ENCODE measurements around the gene ZNF689.
"Not testable (repeated sequence)": the region's sequence is repeated elsewhere in the genome, so short reads cannot be mapped to it uniquely, and the experiment has no call there.

ZNF689 gene

GRCh38 chr16:30637139-30637538, 26.9 kb upstream of the ZNF689 start:
- H3K36me3 ChIP-seq (ENCODE audit: control insufficient read depth, insufficient read depth, low read length); H3K27me3 ChIP-seq (replicated peaks; ENCODE audit: control insufficient read depth, insufficient read depth, low read length, poor library complexity, severe bottlenecking); H3K4me3 ChIP-seq (ENCODE audit: insufficient read depth, low read depth, low read length, poor library complexity, severe bottlenecking); H3K27ac ChIP-seq (ENCODE audit: insufficient read depth, low read length, poor library complexity, severe bottlenecking); DNase-seq; H3K9me3 ChIP-seq (ENCODE audit: control insufficient read depth, low read length): not testable (repeated sequence)
- peaks cover 14% of the 10 kb centered on the region for H3K4me1 ChIP-seq (ENCODE audit: control insufficient read depth, insufficient read depth, low read length, poor library complexity, severe bottlenecking)

GRCh38 chr16:30636599-30636998, 26.4 kb upstream of the ZNF689 start:
- H3K9me3 ChIP-seq (ENCODE audit: control insufficient read depth, low read length): no peaks in the 10 kb centered on the region
- H3K4me1 ChIP-seq (ENCODE audit: control insufficient read depth, insufficient read depth, low read length, poor library complexity, severe bottlenecking): peaks cover 14% of the 10 kb centered on the region
- DNase-seq: no peak
- no peak overlapping the region for H3K4me3 ChIP-seq (ENCODE audit: insufficient read depth, low read depth, low read length, poor library complexity, severe bottlenecking)
- H3K27me3 ChIP-seq (replicated peaks; ENCODE audit: control insufficient read depth, insufficient read depth, low read length, poor library complexity, severe bottlenecking): no peaks in the 10 kb centered on the region
- H3K36me3 ChIP-seq (ENCODE audit: control insufficient read depth, insufficient read depth, low read length): no peaks in the 10 kb centered on the region
- no peak overlapping the region for H3K27ac ChIP-seq (ENCODE audit: insufficient read depth, low read length, poor library complexity, severe bottlenecking)

GRCh38 chr16:30633526-30633925, 23.3 kb upstream of the ZNF689 start:
- Histone ChIP-seq H3K27ac (ENCODE audit: insufficient read depth, low read length, poor library complexity, severe bottlenecking) (peak overlapping the region; percentile 88), H3K4me3 (ENCODE audit: insufficient read depth, low read depth, low read length, poor library complexity, severe bottlenecking) (peak overlapping the region; percentile 53), H3K27me3 (replicated peaks; ENCODE audit: control insufficient read depth, insufficient read depth, low read length, poor library complexity, severe bottlenecking) (no peaks in the 10 kb centered on the region)

GRCh38 chr16:30632454-30632853, 22.3 kb upstream of the ZNF689 start:
- DNase-seq; H3K4me3 ChIP-seq (ENCODE audit: insufficient read depth, low read depth, low read length, poor library complexity, severe bottlenecking); H3K27me3 ChIP-seq (replicated peaks; ENCODE audit: control insufficient read depth, insufficient read depth, low read length, poor library complexity, severe bottlenecking); H3K9me3 ChIP-seq (ENCODE audit: control insufficient read depth, low read length); H3K36me3 ChIP-seq (ENCODE audit: control insufficient read depth, insufficient read depth, low read length); H3K27ac ChIP-seq (ENCODE audit: insufficient read depth, low read length, poor library complexity, severe bottlenecking): not testable (repeated sequence)
- H3K4me1 ChIP-seq (ENCODE audit: control insufficient read depth, insufficient read depth, low read length, poor library complexity, severe bottlenecking): peaks cover 18% of the 10 kb centered on the region

More at GRCh38 chr16:30633526-30633925, 23.3 kb upstream of the ZNF689 start:
- no peak for DNase-seq
- no peaks in the 10 kb centered on the region for H3K9me3 ChIP-seq (ENCODE audit: control insufficient read depth, low read length)
- H3K4me1 ChIP-seq (ENCODE audit: control insufficient read depth, insufficient read depth, low read length, poor library complexity, severe bottlenecking): peaks cover 18% of the 10 kb centered on the region
- H3K36me3 ChIP-seq (ENCODE audit: control insufficient read depth, insufficient read depth, low read length): no peaks in the 10 kb centered on the region

GRCh38 chr16:30628628-30629540, 18.7 kb upstream of the ZNF689 start:
- Histone ChIP-seq H3K4me1 (ENCODE audit: control insufficient read depth, insufficient read depth, low read length, poor library complexity, severe bottlenecking) (peaks cover 10% of the 10 kb centered on the region), H3K4me3 (ENCODE audit: insufficient read depth, low read depth, low read length, poor library complexity, severe bottlenecking) (no peak overlapping the region), H3K36me3 (ENCODE audit: control insufficient read depth, insufficient read depth, low read length) (no peaks in the 10 kb centered on the region), H3K27me3 (replicated peaks; ENCODE audit: control insufficient read depth, insufficient read depth, low read length, poor library complexity, severe bottlenecking) (no peaks in the 10 kb centered on the region), H3K27ac (ENCODE audit: insufficient read depth, low read length, poor library complexity, severe bottlenecking) (no peak overlapping the region), H3K9me3 (ENCODE audit: control insufficient read depth, low read length) (no peaks in the 10 kb centered on the region)
- peak; percentile 66 to 77 (median 66) for DNase-seq

- DNase-seq: no peak
- no peaks in the 10 kb centered on the region for H3K36me3 ChIP-seq (ENCODE audit: control insufficient read depth, insufficient read depth, low read length)
- no peak overlapping the region for H3K27ac ChIP-seq (ENCODE audit: insufficient read depth, low read length, poor library complexity, severe bottlenecking)
- H3K9me3 ChIP-seq (ENCODE audit: control insufficient read depth, low read length): no peaks in the 10 kb centered on the region
- peaks cover 4% of the 10 kb centered on the region for H3K4me1 ChIP-seq (ENCODE audit: control insufficient read depth, insufficient read depth, low read length, poor library complexity, severe bottlenecking)
- no peaks in the 10 kb centered on the region for H3K27me3 ChIP-seq (replicated peaks; ENCODE audit: control insufficient read depth, insufficient read depth, low read length, poor library complexity, severe bottlenecking)
- H3K4me3 ChIP-seq (ENCODE audit: insufficient read depth, low read depth, low read length, poor library complexity, severe bottlenecking): no peak overlapping the region
Measured at GRCh38 chr16:30626236-30626635, 16.0 kb upstream of the ZNF689 start.

GRCh38 chr16:30623536-30624283, 13.5 kb upstream of the ZNF689 start:
- Histone ChIP-seq H3K4me1 (ENCODE audit: control insufficient read depth, insufficient read depth, low read length, poor library complexity, severe bottlenecking) (peaks cover 2% of the 10 kb centered on the region), H3K9me3 (ENCODE audit: control insufficient read depth, low read length) (no peaks in the 10 kb centered on the region), H3K36me3 (ENCODE audit: control insufficient read depth, insufficient read depth, low read length) (no peaks in the 10 kb centered on the region), H3K27me3 (replicated peaks; ENCODE audit: control insufficient read depth, insufficient read depth, low read length, poor library complexity, severe bottlenecking) (no peaks in the 10 kb centered on the region), H3K27ac (ENCODE audit: insufficient read depth, low read length, poor library complexity, severe bottlenecking) (no peak overlapping the region), H3K4me3 (ENCODE audit: insufficient read depth, low read depth, low read length, poor library complexity, severe bottlenecking) (no peak overlapping the region)
- no peak for DNase-seq

GRCh38 chr16:30622455-30623032, 12.4 kb upstream of the ZNF689 start:
- Histone ChIP-seq H3K9me3 (ENCODE audit: control insufficient read depth, low read length) (no peaks in the 10 kb centered on the region), H3K4me3 (ENCODE audit: insufficient read depth, low read depth, low read length, poor library complexity, severe bottlenecking) (no peak overlapping the region), H3K36me3 (ENCODE audit: control insufficient read depth, insufficient read depth, low read length) (no peaks in the 10 kb centered on the region), H3K27ac (ENCODE audit: insufficient read depth, low read length, poor library complexity, severe bottlenecking) (no peak overlapping the region), H3K27me3 (replicated peaks; ENCODE audit: control insufficient read depth, insufficient read depth, low read length, poor library complexity, severe bottlenecking) (no peaks in the 10 kb centered on the region), H3K4me1 (ENCODE audit: control insufficient read depth, insufficient read depth, low read length, poor library complexity, severe bottlenecking) (no peaks in the 10 kb centered on the region)
- DNase-seq: no peak

- Histone ChIP-seq H3K36me3 (ENCODE audit: control insufficient read depth, insufficient read depth, low read length) (no peaks in the 10 kb centered on the region), H3K9me3 (ENCODE audit: control insufficient read depth, low read length) (no peaks in the 10 kb centered on the region), H3K27me3 (replicated peaks; ENCODE audit: control insufficient read depth, insufficient read depth, low read length, poor library complexity, severe bottlenecking) (no peaks in the 10 kb centered on the region), H3K27ac (ENCODE audit: insufficient read depth, low read length, poor library complexity, severe bottlenecking) (no peak overlapping the region), H3K4me3 (ENCODE audit: insufficient read depth, low read depth, low read length, poor library complexity, severe bottlenecking) (no peak overlapping the region), H3K4me1 (ENCODE audit: control insufficient read depth, insufficient read depth, low read length, poor library complexity, severe bottlenecking) (no peaks in the 10 kb centered on the region)
- no peak for DNase-seq
Measured at GRCh38 chr16:30621765-30622164, 11.6 kb upstream of the ZNF689 start.

- DNase-seq: no peak
- Histone ChIP-seq H3K4me3 (ENCODE audit: insufficient read depth, low read depth, low read length, poor library complexity, severe bottlenecking) (no peak overlapping the region), H3K36me3 (ENCODE audit: control insufficient read depth, insufficient read depth, low read length) (no peaks in the 10 kb centered on the region), H3K9me3 (ENCODE audit: control insufficient read depth, low read length) (no peaks in the 10 kb centered on the region), H3K4me1 (ENCODE audit: control insufficient read depth, insufficient read depth, low read length, poor library complexity, severe bottlenecking) (no peaks in the 10 kb centered on the region), H3K27ac (ENCODE audit: insufficient read depth, low read length, poor library complexity, severe bottlenecking) (no peak overlapping the region), H3K27me3 (replicated peaks; ENCODE audit: control insufficient read depth, insufficient read depth, low read length, poor library complexity, severe bottlenecking) (no peaks in the 10 kb centered on the region)
Measured at GRCh38 chr16:30620169-30620568, 10.0 kb upstream of the ZNF689 start.

Data from effector memory CD4-positive, alpha-beta T cell (primary cell).